DND-41 (cell line): ENCODE data around the gene ADD2.

ENCODE experiments used
- EZH2 ChIP-seq: IDR thresholded peaks from 3 replicates; pipeline ENCODE4 v1.6.1; 2012; ENCODE audit warnings: borderline replicate concordance, low read depth, mild to moderate bottlenecking, moderate library complexity, low read length, inconsistent platforms; ENCODE audit not compliant: severe bottlenecking
- TF ChIP-seq, protein P1 (sequence below): IDR thresholded peaks from 2 replicates; pipeline ENCODE4 v1.5.1; 2012; ENCODE audit warnings: borderline replicate concordance, low read length, moderate library complexity, mild to moderate bottlenecking; ENCODE audit not compliant: poor library complexity, severe bottlenecking; ENCODE audit errors: extremely low read depth

DNA sequence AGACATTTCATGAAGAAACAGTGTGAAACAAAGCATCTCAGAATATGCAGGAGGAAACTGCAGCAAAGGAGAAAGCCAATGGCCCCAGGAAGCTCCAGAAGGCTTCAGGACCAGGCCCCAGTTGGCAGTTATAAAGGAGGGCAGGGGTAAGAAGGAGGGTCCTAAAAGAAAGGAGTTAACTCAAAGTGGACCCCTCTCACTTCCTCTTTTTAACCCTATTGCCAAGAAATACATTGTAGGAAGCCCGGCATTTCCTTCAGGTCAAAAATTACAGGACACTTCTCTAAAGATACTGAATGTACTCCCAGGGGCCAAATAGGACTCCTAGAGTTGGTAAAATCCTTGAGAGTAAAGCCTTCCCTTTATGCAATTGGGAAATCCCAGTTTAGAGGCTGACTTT lies 137.2 kb downstream of the ADD2 start:
- TF ChIP-seq, protein P1, sequence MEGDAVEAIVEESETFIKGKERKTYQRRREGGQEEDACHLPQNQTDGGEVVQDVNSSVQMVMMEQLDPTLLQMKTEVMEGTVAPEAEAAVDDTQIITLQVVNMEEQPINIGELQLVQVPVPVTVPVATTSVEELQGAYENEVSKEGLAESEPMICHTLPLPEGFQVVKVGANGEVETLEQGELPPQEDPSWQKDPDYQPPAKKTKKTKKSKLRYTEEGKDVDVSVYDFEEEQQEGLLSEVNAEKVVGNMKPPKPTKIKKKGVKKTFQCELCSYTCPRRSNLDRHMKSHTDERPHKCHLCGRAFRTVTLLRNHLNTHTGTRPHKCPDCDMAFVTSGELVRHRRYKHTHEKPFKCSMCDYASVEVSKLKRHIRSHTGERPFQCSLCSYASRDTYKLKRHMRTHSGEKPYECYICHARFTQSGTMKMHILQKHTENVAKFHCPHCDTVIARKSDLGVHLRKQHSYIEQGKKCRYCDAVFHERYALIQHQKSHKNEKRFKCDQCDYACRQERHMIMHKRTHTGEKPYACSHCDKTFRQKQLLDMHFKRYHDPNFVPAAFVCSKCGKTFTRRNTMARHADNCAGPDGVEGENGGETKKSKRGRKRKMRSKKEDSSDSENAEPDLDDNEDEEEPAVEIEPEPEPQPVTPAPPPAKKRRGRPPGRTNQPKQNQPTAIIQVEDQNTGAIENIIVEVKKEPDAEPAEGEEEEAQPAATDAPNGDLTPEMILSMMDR, result no peak
- TF ChIP-seq EZH2, result no peak
